T-cell (primary cell): ENCODE results near the gene KLHL40. TPM values are rescaled to one million over a fixed set of nuclear protein-coding genes. Genes with fewer than 3 reads are reported as not detected.

Experiments
- ATAC-seq, 4 experiments: fragments of 200-7000 bp in 3 of 4; fragments of 150-1000 bp in 1 of 4; cut with Tn5 transposase; replicated peaks in 1 of 4; 1 replicate in 3 of 4; 2 replicates in 1 of 4; pipeline ENCODE4 v1.10.0; 2021; ENCODE audit warnings: moderate library complexity in 3 of 4, mild to moderate bottlenecking in 2 of 4, moderate number of reproducible peaks in 1 of 4
- CTCF ChIA-PET, 2 donors: fragments of 300-600 bp; sonication (Branson Sonifier 250); formaldehyde crosslinking; loops; one replicate each; lab custom pipeline; 2022; ENCODE audit warnings: antibody characterized with exemption in 2 of 2; lab: Charles Lee
- POLR2A ChIA-PET, 2 donors: fragments of 300-600 bp; sonication (Branson Sonifier 250); formaldehyde crosslinking; loops; one replicate each; lab custom pipeline; 2022; ENCODE audit warnings: antibody characterized with exemption in 2 of 2; lab: Charles Lee
- DNase-seq, 35 experiments: peaks; one replicate each; pipeline versions ENCODE4 v3.0.0 to v3.0.0-alpha.2; 2013 to 2023
- H3K27ac ChIP-seq: one replicate; pipeline ENCODE4 v1.5.1; 2013; ENCODE audit warnings: low read length
- H3K27me3 ChIP-seq, 2 experiments: replicated peaks in 1 of 2; 1 replicate in 1 of 2; 2 replicates in 1 of 2; pipeline versions ENCODE4 v1.6.1 to v1.7.0; 2013; ENCODE audit warnings: low read length in 1 of 2, mixed read lengths in 1 of 2; ENCODE audit not compliant: control insufficient read depth in 2 of 2, insufficient read depth in 2 of 2; ENCODE audit errors: extremely low read depth in 1 of 2
- H3K36me3 ChIP-seq, 2 donors: 1 replicate in 1 of 2; 2 replicates in 1 of 2; pipeline versions ENCODE4 v1.6.1 to v1.7.0; 2013; ENCODE audit warnings: low read length in 1 of 2; ENCODE audit not compliant: control insufficient read depth in 2 of 2, insufficient read depth in 1 of 2; ENCODE audit errors: extremely low read depth in 1 of 2
- H3K4me1 ChIP-seq, 2 experiments: 1 replicate in 1 of 2; 2 replicates in 1 of 2; pipeline versions ENCODE4 v1.6.1 to v1.7.0; 2013; ENCODE audit warnings: low read length in 2 of 2, mixed read lengths in 1 of 2; ENCODE audit not compliant: insufficient read depth in 2 of 2, control insufficient read depth in 1 of 2; ENCODE audit errors: extremely low read depth in 1 of 2
- H3K4me3 ChIP-seq, 2 donors: 1 replicate in 1 of 2; 2 replicates in 1 of 2; pipeline versions ENCODE4 v1.5.1 to v1.7.0; 2013; ENCODE audit warnings: mild to moderate bottlenecking in 2 of 2, low read length in 1 of 2, moderate library complexity in 1 of 2; ENCODE audit not compliant: control insufficient read depth in 1 of 2; ENCODE audit errors: extremely low read depth in 1 of 2
- H3K9me3 ChIP-seq: 2 replicates; pipeline ENCODE4 v1.7.0; 2013
- H3K27ac Mint-ChIP-seq, 2 donors: one replicate each; pipeline ENCODE4 v1.8.0; 2020 to 2021; ENCODE audit warnings: mild to moderate bottlenecking in 2 of 2, mixed read lengths in 2 of 2
- H3K27me3 Mint-ChIP-seq, 2 donors: one replicate each; pipeline ENCODE4 v1.8.0; 2021 to 2022; ENCODE audit warnings: mixed read lengths in 2 of 2
- H3K36me3 Mint-ChIP-seq: one replicate; pipeline ENCODE4 v1.8.0; 2021; ENCODE audit warnings: mixed read lengths
- H3K4me1 Mint-ChIP-seq, 3 donors: one replicate each; pipeline ENCODE4 v1.8.0; 2020 to 2022; ENCODE audit warnings: mixed read lengths in 3 of 3, mild to moderate bottlenecking in 1 of 3
- H3K4me3 Mint-ChIP-seq, 3 donors: one replicate each; pipeline ENCODE4 v1.8.0; 2020 to 2022; ENCODE audit warnings: mild to moderate bottlenecking in 3 of 3, mixed read lengths in 3 of 3, moderate library complexity in 3 of 3
- H3K9me3 Mint-ChIP-seq, 3 donors: one replicate each; pipeline ENCODE4 v1.8.0; 2020 to 2022; ENCODE audit warnings: mixed read lengths in 3 of 3
- WGBS: methylation state at CpG from one replicate; pipeline ENCODE4 v1.1.5; 2013; ENCODE audit warnings: missing lambda C conversion rate; ENCODE audit not compliant: insufficient coverage; 5-methylcytosine and 5-hydroxymethylcytosine counted together
- total RNA-seq, 35 experiments: library from RNA in 6 of 35; stranded (reverse) in 6 of 35; fragments of 120-200 nt in 1 of 35; gene quantifications; one replicate each; pipeline versions ENCODE4 v1.2.1 to v1.2.4 and lab custom pipeline; 2013 to 2026

The KLHL40 gene
- total RNA-seq, 5 donors from 2014 or later (not counting 1 experiment from before 2014, with no cell fraction given): not detected

DNA sequence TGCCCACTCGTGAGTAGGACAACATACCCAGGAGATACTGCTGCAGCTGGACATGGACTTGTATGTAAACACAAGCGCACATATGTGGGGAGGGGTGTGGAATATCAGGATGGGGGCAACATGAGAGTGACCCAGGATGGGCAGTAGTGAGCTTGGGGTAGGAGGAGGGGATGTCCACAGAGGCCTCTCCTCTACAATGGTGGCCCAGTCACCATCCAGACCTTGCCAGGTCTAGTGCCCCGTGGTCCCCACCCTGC lies 32.1 kb upstream of the KLHL40 start:
- H3K27ac ChIP-seq: no peak overlapping the region
- ATAC-seq (no peak), DNase-seq (no peak)
- H3K36me3 Mint-ChIP-seq: peaks cover 8% of the 10 kb centered on the region
- H3K27me3 Mint-ChIP-seq: no peaks in the 10 kb centered on the region
- no peak overlapping the region for H3K4me3 ChIP-seq
- peak overlapping the region; percentile 58 to 82 (median 80) for H3K4me3 Mint-ChIP-seq
- peak overlapping the region in 1 of 2 donors; percentile 58 for H3K27ac Mint-ChIP-seq
- peaks cover 0 to 26% of the 10 kb centered on the region in 2 experiments for H3K27me3 ChIP-seq
- ChIA-PET CTCF (no interaction called here), POLR2A (no interaction called here)
- H3K9me3 ChIP-seq: no peaks in the 10 kb centered on the region
- H3K4me1 ChIP-seq: peaks cover 0 to 26% of the 10 kb centered on the region in 2 experiments
- peaks cover 6 to 24% (median 13%) of the 10 kb centered on the region in 3 donors for H3K4me1 Mint-ChIP-seq
- peaks cover 5 to 11% of the 10 kb centered on the region in 2 donors for H3K36me3 ChIP-seq
- 75% methylated on average over 1 of the region's 3 CpGs for WGBS
- no peaks in the 10 kb centered on the region for H3K9me3 Mint-ChIP-seq

- POLR2A ChIA-PET: no interaction called here
Observed at GRCh38 chr3:42653560-42654330, 31.6 kb upstream of the KLHL40 start, which contains the start of gene ZBTB47. TSS of gene ZBTB47 (plus strand) at chr3:42653697. CDS start at chr3:42658356, 4,659 bp downstream.

DNA sequence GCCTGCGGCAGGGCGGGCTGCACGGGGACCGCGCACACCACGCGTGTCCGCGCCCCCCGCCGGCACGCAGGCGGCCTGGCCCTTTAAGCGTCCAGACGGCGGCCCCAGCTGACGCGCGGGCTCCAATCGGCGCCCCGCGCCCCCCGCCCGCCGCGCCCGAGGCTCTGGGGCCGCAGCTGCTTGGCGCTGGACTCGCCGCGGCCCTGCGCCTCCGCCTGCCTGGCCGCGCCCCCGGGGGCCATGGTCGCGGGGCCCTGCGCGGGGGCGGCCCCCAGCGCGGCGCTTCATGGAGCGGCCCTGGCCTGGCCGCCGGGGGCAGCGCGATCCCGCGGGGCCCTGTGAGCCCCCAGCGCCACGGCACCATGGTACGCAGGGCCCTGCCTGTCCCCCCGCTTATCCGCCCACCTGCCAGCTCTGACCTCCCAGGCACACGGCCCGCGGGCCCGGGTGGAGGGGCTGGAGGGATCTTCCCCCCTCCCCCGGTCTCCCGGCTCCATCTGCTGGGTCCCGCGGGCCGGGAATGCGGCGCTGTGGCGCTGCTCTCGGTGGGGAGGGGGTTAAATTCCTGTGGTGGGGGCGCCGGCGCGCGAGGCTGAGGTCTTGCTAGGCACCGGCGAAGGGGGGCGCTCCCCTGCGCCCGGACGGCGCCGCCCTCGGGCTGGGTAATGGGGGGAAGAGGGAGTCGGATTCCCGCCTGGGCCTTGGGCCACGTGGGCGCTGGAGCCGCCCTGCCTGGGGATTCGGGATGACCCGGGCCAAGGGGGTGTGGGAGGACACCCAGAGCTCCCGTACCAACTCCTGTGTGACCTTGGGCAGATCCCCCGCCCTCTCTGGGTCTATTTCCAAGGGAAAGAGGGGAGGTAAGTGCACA lies 30.8 kb upstream of the KLHL40 start:
- Mint-ChIP-seq H3K27ac (peak overlapping the region in 1 of 2 donors; percentile 22), H3K4me3 (peak overlapping the region; percentile 55 to 82 (median 68)), H3K9me3 (no peaks in the 10 kb centered on the region), H3K4me1 (peaks cover 6 to 24% (median 13%) of the 10 kb centered on the region in 3 donors), H3K27me3 (no peaks in the 10 kb centered on the region), H3K36me3 (no peaks in the 10 kb centered on the region)
- peaks cover 2 to 5% of the 10 kb centered on the region in 2 donors for H3K36me3 ChIP-seq
- H3K4me1 ChIP-seq: peaks cover 0 to 26% of the 10 kb centered on the region in 2 experiments
- ChIA-PET CTCF (no interaction called here), POLR2A (interaction anchor here in 1 of 2 donors (0.6 kb wide), 1 partner anchor 62 kb away, joined by 3 read pairs; no protein-coding TSS in a partner anchor)
- DNase-seq (peak in 3 of 35 experiments; percentile 8 to 36 (median 20)), ATAC-seq (peak; percentile 48 to 72 (median 54))
- H3K9me3 ChIP-seq: no peaks in the 10 kb centered on the region
- WGBS: 5% methylated on average over 68 of the region's 94 CpGs
- no peak overlapping the region for H3K27ac ChIP-seq
- H3K27me3 ChIP-seq: peaks cover 0 to 26% of the 10 kb centered on the region in 2 experiments
- peak overlapping the region; percentile 40 to 50 for H3K4me3 ChIP-seq

More at GRCh38 chr3:42653560-42654330, 31.6 kb upstream of the KLHL40 start, which contains the start of gene ZBTB47:
- H3K4me3 ChIP-seq: peak within 1 kb of the TSS; percentile 40 to 50
- peak within 1 kb of the TSS in 1 of 2 donors; percentile 58 for H3K27ac Mint-ChIP-seq
- peaks cover 0 to 26% of the 10 kb centered on the region in 2 experiments for H3K4me1 ChIP-seq
- H3K4me1 Mint-ChIP-seq: peaks cover 6 to 24% (median 13%) of the 10 kb centered on the region in 3 donors
- peak within 1 kb of the TSS; percentile 71 to 82 (median 80) for H3K4me3 Mint-ChIP-seq
- no peaks in the 10 kb centered on the region for H3K9me3 ChIP-seq
- H3K36me3 Mint-ChIP-seq: peaks cover 6% of the 10 kb centered on the region
- H3K27me3 ChIP-seq: peaks cover 0 to 26% of the 10 kb centered on the region in 2 experiments
- CTCF ChIA-PET: interaction anchor here in 1 of 2 donors (0.7 kb wide), 1 partner anchor 164 kb away, joined by 6 read pairs; no protein-coding TSS in a partner anchor
- WGBS: 49% methylated on average over 15 of the region's 31 CpGs
- ATAC-seq (peak; percentile 21 to 31 (median 24)), DNase-seq (peak in 3 of 35 experiments; percentile 27 to 37 (median 29))
- H3K27me3 Mint-ChIP-seq: no peaks in the 10 kb centered on the region
- H3K27ac ChIP-seq: no peak within 1 kb of the TSS
- H3K36me3 ChIP-seq: peaks cover 5 to 10% of the 10 kb centered on the region in 2 donors
- H3K9me3 Mint-ChIP-seq: no peaks in the 10 kb centered on the region

DNA sequence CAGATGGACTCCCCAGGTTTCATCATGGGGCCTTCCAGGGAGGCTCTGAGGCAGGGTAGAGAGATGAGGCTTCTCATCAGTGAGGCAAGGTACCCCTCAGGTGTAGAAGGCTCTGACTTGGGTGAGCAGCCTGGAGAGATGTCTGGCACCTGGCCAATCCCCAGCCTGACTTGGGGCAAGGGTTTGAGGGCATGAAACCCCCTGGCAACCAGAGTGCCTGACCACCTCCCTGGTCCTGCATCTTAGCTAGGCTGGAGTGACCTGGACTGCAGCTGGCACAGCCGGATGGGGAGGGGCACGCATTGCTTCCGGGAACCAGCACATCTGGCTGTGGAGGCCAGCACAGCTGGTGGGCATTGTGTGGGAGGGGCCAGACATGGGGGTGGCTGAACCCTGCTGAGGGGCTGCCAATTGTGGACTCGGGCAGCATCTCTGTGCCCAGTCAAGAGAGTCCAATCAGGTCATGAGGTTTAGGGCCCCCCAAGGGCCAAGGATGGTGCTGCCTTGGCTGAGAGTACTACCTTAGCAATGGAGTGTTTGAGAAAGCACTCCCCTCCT lies 29.9 kb upstream of the KLHL40 start:
- no peaks in the 10 kb centered on the region for H3K36me3 Mint-ChIP-seq
- POLR2A ChIA-PET: no interaction called here
- peaks cover 0 to 2% of the 10 kb centered on the region in 2 donors for H3K36me3 ChIP-seq
- peaks cover 6 to 24% (median 13%) of the 10 kb centered on the region in 3 donors for H3K4me1 Mint-ChIP-seq
- peaks cover 0 to 26% of the 10 kb centered on the region in 2 experiments for H3K27me3 ChIP-seq
- H3K4me3 Mint-ChIP-seq: peak overlapping the region; percentile 50 to 68 (median 55)
- no peaks in the 10 kb centered on the region for H3K9me3 Mint-ChIP-seq
- no peaks in the 10 kb centered on the region for H3K27me3 Mint-ChIP-seq
- H3K27ac Mint-ChIP-seq: peak overlapping the region in 1 of 2 donors; percentile 22
- H3K9me3 ChIP-seq: no peaks in the 10 kb centered on the region
- CTCF ChIA-PET: no interaction called here
- DNase-seq (no peak), ATAC-seq (no peak)
- 91% methylated on average over 4 of the region's 4 CpGs for WGBS
- H3K4me3 ChIP-seq: no peak overlapping the region
- peaks cover 0 to 26% of the 10 kb centered on the region in 2 experiments for H3K4me1 ChIP-seq
- H3K27ac ChIP-seq: peak overlapping the region; percentile 44

DNA sequence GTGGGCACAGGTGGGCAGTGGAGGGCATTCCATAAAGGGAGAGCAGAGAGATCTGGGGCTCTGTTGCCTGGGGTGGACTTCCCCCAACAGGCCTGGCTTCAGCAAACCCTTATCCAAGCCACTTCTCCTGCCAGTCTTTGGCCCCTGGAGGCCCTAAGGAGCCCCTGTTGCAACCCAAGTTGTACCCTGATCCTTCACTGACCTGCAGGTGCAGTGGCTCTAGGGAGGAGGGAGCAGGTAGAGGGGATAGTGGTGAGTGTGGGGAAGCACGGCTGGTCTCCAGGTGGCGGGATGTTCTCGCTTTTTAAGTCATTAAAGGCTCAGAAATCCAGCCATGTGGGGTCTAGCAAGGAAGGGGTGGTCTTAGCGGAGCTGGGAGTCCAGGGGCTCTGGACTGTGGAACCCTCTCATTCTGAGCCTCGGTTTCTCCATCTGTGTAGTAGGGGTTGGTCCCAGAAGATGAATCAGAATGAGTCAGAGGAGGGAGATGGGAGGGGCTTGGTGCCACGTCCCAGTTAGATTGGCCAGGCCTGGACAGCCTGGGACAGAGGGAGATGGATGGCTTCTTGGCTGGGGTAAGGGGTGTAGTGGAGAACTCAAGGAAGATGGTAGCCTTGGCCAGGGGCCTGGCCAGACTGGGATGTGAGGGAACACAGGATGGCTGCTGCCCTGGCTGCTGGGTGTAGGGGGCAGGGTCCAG lies 29.2 kb upstream of the KLHL40 start:
- ChIA-PET POLR2A (no interaction called here), CTCF (no interaction called here)
- Histone ChIP-seq H3K27ac (no peak overlapping the region), H3K9me3 (no peaks in the 10 kb centered on the region), H3K36me3 (peaks cover 0 to 2% of the 10 kb centered on the region in 2 donors), H3K4me3 (no peak overlapping the region), H3K27me3 (peaks cover 0 to 26% of the 10 kb centered on the region in 2 experiments), H3K4me1 (peaks cover 0 to 26% of the 10 kb centered on the region in 2 experiments)
- Mint-ChIP-seq H3K27ac (peak overlapping the region; percentile 4 to 28), H3K4me3 (peak overlapping the region in 1 of 3 donors; percentile 50), H3K9me3 (no peaks in the 10 kb centered on the region), H3K4me1 (peaks cover 6 to 22% (median 13%) of the 10 kb centered on the region in 3 donors), H3K36me3 (no peaks in the 10 kb centered on the region), H3K27me3 (no peaks in the 10 kb centered on the region)
- WGBS: 86% methylated on average over 6 of the region's 6 CpGs
- no peak for ATAC-seq
- no peak for DNase-seq
